CD4-positive, alpha-beta T cell treated with Interleukin-4 for 1 hour (primary cell): ENCODE data around the gene IL3RA.
"Not testable (repeated sequence)": the region's sequence is repeated elsewhere in the genome, so short reads cannot be mapped to it uniquely, and the experiment has no call there.

Experiments
- DNase-seq, 2 donors: peaks; one replicate each; pipeline ENCODE4 v3.0.0-alpha.2; 2020 to 2022

The IL3RA gene

GRCh38 chrX:1336331-1336943 is at the start of gene IL3RA:
Gene IL3RA (plus strand): TSS chrX:1336785. CDS start chrX:1341766, 4,981 bp downstream.
- DNase-seq, result peak; percentile 28 to 84

- no peak for DNase-seq
Measured at GRCh38 chrX:1289535-1289934, 47.0 kb upstream of the IL3RA start.

GRCh38 chrX:1291110-1291740 is 45.4 kb upstream of the IL3RA start:
- no peak for DNase-seq

- DNase-seq, result no peak
Measured at GRCh38 chrX:1292575-1293290, 43.9 kb upstream of the IL3RA start.

- no peak for DNase-seq
Measured at GRCh38 chrX:1294301-1295067, 42.1 kb upstream of the IL3RA start.

DNA sequence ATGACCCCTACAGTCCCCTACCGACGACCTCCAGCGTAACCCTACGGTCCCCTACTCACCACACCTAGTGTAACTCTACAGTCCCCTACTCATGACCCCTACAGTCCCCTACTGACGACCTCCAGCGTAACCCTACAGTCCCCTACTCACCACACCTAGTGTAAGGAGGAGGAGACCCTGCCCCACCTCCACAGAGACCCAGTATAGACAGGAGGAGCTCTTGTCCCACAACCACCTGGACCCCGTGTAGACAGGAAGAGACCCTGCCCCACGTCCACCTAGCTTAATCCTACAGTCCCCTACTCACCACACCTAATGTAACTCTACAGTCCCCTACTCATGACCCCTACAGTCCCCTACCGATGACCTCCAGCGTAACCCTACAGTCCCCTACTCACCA is 41.0 kb upstream of the IL3RA start:
- DNase-seq, result no peak

GRCh38 chrX:1297591-1297990 is 39.0 kb upstream of the IL3RA start:
- DNase-seq, result not testable (repeated sequence)

DNA sequence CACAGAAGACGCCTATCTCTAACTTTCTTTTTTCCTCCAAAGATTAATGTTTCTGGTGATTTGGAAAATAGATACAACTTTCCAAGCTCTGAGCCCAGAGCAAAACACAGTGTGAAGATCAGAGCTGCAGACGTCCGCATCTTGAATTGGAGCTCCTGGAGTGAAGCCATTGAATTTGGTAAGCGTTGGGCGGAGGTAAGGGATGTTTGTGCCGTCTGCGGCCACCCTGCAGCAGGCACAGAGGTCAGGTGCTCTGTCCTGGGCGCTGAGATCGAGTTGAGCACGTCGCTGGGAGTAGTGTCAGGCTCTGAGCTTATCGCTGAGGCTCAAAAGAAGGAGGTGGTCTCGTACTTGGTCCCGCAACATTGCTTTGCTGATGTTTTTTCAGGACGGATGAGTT is 36.1 kb upstream of the IL3RA start:
- no peak for DNase-seq

DNA sequence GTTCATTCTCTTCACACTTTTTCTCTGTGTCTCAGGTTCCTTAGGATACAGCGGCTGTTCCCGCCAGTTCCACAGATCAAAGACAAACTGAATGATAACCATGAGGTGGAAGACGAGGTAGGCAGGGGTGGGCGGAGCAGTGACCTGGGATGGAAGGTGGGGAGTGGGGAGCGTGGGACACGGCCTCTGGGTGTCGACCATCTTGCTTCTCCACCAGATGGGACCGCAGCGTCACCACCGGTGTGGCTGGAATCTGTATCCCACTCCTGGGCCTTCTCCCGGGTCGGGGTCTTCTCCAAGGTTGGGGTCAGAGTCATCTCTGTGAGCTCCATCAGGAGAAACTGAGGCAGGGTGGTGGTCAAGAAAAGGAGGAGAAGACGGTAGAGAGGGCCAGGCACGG is 31.2 kb upstream of the IL3RA start:
- DNase-seq, result no peak

DNA sequence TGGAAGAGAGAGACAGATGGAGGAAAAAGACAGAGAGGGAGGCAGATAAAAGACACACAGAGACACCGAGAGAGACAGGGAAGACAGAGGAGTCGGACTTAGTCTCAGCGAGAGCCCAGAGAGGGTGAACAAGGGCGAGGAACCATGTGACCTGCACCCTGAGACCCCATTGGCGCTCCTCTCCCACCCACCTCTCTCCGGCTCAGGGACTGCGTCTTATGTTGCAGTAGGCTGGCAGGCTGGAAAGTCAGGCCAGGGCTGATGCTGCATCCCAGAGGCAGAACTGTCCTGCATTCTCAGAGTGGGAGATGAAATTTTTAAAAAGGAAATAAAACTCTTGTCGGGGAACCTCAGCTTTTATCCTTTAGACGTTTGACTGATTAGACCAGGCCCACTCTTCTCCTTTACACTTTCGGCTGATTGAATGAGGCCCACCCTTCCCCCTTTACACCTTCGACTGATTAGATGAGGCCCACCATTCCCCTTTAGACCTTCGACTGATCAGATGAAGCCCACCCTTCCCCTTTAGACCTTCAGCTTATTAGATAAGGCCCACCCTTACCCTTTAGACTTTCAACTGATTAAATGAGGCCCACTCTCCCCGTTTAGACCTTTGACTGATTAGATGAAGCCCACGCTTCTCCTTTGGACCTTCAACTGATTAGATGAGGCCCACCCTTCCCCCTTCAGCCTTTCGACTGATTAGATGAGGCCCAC is 29.5 kb upstream of the IL3RA start:
- DNase-seq, result no peak

DNA sequence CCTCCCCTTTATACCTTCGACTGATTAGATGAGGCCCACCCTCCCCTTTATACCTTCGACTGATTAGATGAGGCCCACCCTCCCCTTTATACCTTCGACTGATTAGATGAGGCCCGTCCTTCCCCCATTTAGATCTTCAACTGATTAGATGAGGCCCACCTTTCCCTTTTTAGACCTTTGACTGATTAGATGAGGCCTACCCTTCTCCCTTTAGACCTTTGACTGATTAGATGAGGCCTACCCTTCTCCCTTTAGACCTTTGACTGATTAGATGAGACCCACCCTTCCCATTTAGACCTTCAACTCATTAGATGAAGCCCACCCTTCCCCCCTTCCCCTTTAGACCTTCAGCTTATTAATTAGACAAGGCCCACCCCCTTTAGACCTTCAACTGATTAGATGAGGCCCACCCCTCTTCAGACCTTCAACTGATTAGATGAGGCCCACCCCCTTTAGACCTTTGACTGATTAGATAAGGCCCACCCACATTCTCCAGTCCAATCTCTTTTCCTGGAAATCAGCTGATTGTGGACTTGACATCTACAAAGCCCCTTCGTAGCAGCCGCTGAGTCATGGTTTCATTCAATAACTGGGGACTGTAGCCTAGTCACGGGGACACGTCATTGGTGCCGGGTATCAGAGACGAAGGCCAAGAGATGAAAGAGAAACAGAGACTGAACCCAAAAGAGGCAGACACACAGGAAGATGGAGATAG is 28.8 kb upstream of the IL3RA start:
- DNase-seq, result no peak

- DNase-seq, result no peak
Measured at GRCh38 chrX:1308476-1308875, 28.1 kb upstream of the IL3RA start.

- not testable (repeated sequence) for DNase-seq
Measured at GRCh38 chrX:1308917-1309316, 27.7 kb upstream of the IL3RA start.

DNA sequence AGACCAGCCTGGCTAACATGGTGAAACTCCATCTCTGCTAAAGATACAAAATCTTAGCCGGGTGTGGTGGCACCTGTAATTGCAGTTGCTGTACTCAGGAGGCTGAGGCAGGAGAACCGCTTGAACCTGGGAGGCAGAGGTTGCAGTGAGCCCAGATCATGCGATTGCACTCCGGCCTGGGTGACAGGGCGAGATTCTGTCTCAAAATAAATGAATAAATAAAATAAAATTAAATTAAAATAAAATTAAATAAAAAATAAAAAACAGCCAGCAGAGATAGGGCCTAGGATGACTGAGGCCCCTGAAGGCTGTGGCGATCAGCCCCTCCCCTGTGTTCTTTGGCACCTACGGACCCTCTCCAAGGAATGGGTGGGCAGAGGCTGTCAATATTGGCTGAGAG is 22.8 kb upstream of the IL3RA start:
- no peak for DNase-seq

- DNase-seq, result peak; percentile 36 to 90
Measured at GRCh38 chrX:1316527-1316926, 20.1 kb upstream of the IL3RA start.

GRCh38 chrX:1321674-1322073 is 14.9 kb upstream of the IL3RA start:
- DNase-seq, result peak in 1 of 2 donors; percentile 28

DNA sequence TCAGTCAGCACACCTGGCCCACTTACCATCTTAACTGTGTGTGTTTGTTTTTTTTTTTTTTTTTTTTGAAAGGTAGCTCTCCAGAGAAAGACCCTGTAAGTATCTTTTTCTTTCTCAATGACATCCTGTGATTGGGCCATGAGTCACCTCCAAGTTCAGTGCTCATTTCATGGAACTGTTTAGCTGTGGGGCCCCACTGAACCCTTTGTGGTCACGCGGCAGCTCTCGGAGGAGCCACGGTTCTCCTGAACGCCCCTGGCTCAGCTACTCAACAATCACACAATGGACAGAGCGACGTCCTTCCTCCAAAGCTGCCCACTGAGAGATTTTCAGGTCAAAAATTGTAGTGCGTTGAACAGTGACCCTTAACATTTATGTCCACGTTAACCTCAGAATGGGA is 14.2 kb upstream of the IL3RA start:
- peak in 1 of 2 donors; percentile 75 for DNase-seq

DNA sequence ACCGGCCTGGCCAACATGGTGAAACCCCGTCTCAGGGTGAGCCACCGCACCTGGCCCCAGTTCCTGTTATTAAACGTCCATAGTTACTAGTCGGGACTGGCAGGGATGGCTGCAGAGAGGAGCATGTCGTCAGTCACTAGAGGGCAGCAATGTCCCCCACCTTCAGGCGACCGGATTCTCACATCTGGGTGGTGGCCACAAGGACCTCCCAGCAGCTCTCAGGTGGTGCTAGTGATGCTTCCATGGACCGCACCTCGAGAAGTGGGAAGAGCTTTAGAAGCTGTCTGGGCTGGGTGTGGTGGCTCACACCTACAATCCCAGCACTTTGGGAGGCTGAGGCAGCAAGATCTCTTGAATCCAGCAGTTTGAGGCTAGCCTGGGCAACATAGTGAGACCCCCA is 13.3 kb upstream of the IL3RA start:
- DNase-seq, result peak; percentile 59 to 75

DNA sequence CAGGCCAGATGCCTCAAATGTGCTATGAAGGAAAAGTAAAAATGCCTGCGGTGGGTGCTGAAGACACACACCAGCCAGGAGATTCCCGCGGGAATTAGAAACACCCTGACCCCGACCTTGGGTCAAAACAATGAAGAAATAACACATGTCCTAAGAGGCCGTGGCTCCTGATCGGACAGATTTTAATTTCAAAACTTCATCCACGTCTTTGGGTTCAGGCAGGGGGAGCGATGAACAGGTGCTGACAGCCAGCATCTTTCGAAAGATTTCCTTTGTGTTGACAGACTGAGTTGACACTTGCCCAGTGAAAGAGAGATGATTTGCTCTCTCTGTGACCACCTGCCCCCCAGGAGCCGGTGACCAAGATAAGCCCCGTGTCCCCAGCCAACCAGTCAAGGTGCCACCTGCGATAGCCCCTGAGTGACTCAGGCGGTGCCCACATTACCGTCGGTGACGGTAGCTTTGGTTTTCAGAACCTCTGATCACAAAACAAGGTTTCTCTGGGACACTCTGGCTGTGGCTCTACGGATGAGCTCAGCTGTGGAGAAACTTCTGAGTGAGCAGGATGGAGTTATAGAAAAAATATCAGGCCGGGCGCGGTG is 11.0 kb upstream of the IL3RA start:
- peak in 1 of 2 donors; percentile 30 for DNase-seq

GRCh38 chrX:1327651-1328304 is 8.8 kb upstream of the IL3RA start:
- DNase-seq, result no peak

DNA sequence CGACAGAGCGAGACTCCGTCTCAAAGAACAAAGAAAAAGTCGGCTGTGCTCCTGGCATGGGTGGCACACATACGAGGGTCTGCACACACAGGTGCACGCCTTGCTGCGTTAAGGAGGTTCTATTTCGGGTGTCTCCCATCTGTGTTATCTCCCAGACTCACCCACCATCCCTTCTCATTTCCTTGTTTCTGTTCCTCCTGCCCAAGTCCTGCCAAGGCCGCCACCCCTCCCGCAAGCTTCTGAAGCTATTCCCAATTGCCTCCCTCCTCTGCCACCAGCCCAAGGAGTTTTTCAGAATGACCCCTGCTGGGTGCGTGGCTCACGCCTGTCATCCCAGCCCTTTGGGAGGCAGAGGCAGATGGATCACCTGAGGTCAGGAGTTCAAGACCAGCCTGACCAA is 6.0 kb upstream of the IL3RA start:
- DNase-seq, result peak in 1 of 2 donors; percentile 28
